HepG2 (cell line): ENCODE measurements around the gene NXN. TPM values are rescaled to one million over a fixed set of nuclear protein-coding genes. Genes with fewer than 3 reads are reported as not detected.

Source experiments
- DRAP1 ChIP-seq: IDR thresholded peaks from 2 replicates; pipeline ENCODE4 v1.6.1; 2016; ENCODE audit warnings: missing genetic modification reagents, missing compliant biosample characterization
- ELF4 ChIP-seq: sonication (generic); formaldehyde crosslinking; IDR thresholded peaks from 2 replicates; pipeline ENCODE4 v1.5.0; 2020; ENCODE audit warnings: missing genetic modification reagents, mild to moderate bottlenecking, moderate library complexity, borderline replicate concordance
- LCORL ChIP-seq, 2 experiments: fragments of 450-650 bp in 1 of 2; sonication (generic) in 1 of 2; formaldehyde crosslinking in 1 of 2; IDR thresholded peaks; 2 replicates each; pipeline versions ENCODE4 v1.5.0 to v1.6.1; 2017 to 2020; ENCODE audit warnings: antibody characterized with exemption in 1 of 2, missing genetic modification reagents in 1 of 2
- MED8 ChIP-seq: sonication (generic); formaldehyde crosslinking; IDR thresholded peaks from 2 replicates; pipeline ENCODE4 v1.8.1; 2023; ENCODE audit warnings: mild to moderate bottlenecking, missing genetic modification reagents; ENCODE audit not compliant: insufficient replicate concordance
- MXI1 ChIP-seq: IDR thresholded peaks from 3 replicates; pipeline ENCODE4 v1.6.1; 2012; ENCODE audit warnings: low read depth, low read length, inconsistent platforms, borderline replicate concordance
- PHF5A ChIP-seq: IDR thresholded peaks from one replicate; pipeline ENCODE4 v1.6.1; 2018; ENCODE audit warnings: low read depth, missing genetic modification reagents; ENCODE audit not compliant: unreplicated experiment
- SKI ChIP-seq: fragments of 450-650 bp; IDR thresholded peaks from one replicate; pipeline ENCODE4 v1.6.1; 2018; ENCODE audit warnings: mild to moderate bottlenecking; ENCODE audit not compliant: partially characterized antibody
- SNAPC4 ChIP-seq: sonication (generic); formaldehyde crosslinking; IDR thresholded peaks from 2 replicates; pipeline ENCODE4 v1.4.0; 2020; ENCODE audit warnings: mild to moderate bottlenecking, missing genetic modification reagents
- ZFP91 ChIP-seq: sonication (generic); formaldehyde crosslinking; IDR thresholded peaks from 2 replicates; pipeline ENCODE4 v1.9.0; 2022; ENCODE audit warnings: missing genetic modification reagents, mild to moderate bottlenecking, borderline replicate concordance
- ZKSCAN5 ChIP-seq: sonication (generic); formaldehyde crosslinking; IDR thresholded peaks from 2 replicates; pipeline ENCODE4 v1.5.1; 2020; ENCODE audit warnings: mild to moderate bottlenecking, missing genetic modification reagents
- ZNF468 ChIP-seq: sonication (generic); formaldehyde crosslinking; IDR thresholded peaks from 2 replicates; pipeline ENCODE4 v1.8.0; 2022; ENCODE audit warnings: mild to moderate bottlenecking, moderate library complexity, missing genetic modification reagents
- ZNF512B ChIP-seq: sonication (generic); formaldehyde crosslinking; IDR thresholded peaks from 2 replicates; pipeline ENCODE4 v1.5.1; 2020; ENCODE audit warnings: missing genetic modification reagents, mild to moderate bottlenecking, borderline replicate concordance
- ZNF607 ChIP-seq: sonication (generic); formaldehyde crosslinking; IDR thresholded peaks from 2 replicates; pipeline ENCODE4 v1.5.1; 2020; ENCODE audit warnings: missing genetic modification reagents, mild to moderate bottlenecking, borderline replicate concordance
- ZNF75D ChIP-seq: sonication (generic); formaldehyde crosslinking; IDR thresholded peaks from 2 replicates; pipeline ENCODE4 v1.8.1; 2023; ENCODE audit warnings: missing genetic modification reagents, mild to moderate bottlenecking, borderline replicate concordance
- polyA plus RNA-seq, 8 experiments: library from polyadenylated mRNA; depleted of rRNA in 3 of 8; stranded (reverse) in 7 of 8; unstranded in 1 of 8; fragments of >200 nt; fragmentation: Illumina TruSeq in 4 of 8; extraction: Trizol in 4 of 8; gene quantifications; 2 replicates each; pipeline versions ENCODE4 v1.2.1 to v1.2.3, GENCODE V29; 2011 to 2016; ENCODE audit warnings: low read depth in 4 of 8, missing spikeins in 1 of 8, mixed read lengths in 1 of 8; ENCODE audit not compliant: insufficient read depth in 1 of 8
- total RNA-seq, 5 experiments: library from RNA; depleted of rRNA; stranded (reverse); fragments of >200 nt; fragmentation: Illumina TruSeq; extraction: Trizol; gene quantifications; 2 replicates each; pipeline ENCODE4 v1.2.3, GENCODE V29; 2016; ENCODE audit warnings: low read depth in 1 of 5

NXN gene
- total and polyA plus RNA-seq, 2 of the 13 experiments (the other 11 are each of a cell fraction or from before 2014, with no cell fraction given): 22.2 to 24.3 TPM

- no peak for TF ChIP-seq ZNF512B (CRISPR knock-in tag)
- TF ChIP-seq LCORL (IDR thresholded peaks at IDR 0.05): no peak
- TF ChIP-seq LCORL (CRISPR knock-in tag; IDR thresholded peaks at IDR 0.05): 0 out of 2 replicates have a peak, but pooled peaks have one; percentile 2
- TF ChIP-seq ZFP91: peak; percentile 15
- 0 out of 2 replicates have a peak, but pooled peaks have one; percentile 13 for TF ChIP-seq ELF4
- 0 out of 3 replicates have a peak, but pooled peaks have one; percentile 18 for TF ChIP-seq MXI1
- TF ChIP-seq SKI: peak; percentile 46
- no peak for TF ChIP-seq ZKSCAN5 (CRISPR knock-in tag)
- 0 out of 2 replicates have a peak, but pooled peaks have one; percentile 26 for TF ChIP-seq ZNF607 (CRISPR knock-in tag)
- TF ChIP-seq ZNF75D (CRISPR knock-in tag): no peak
- TF ChIP-seq ZNF468: 0 out of 2 replicates have a peak, but pooled peaks have one; percentile 63
- TF ChIP-seq PHF5A (CRISPR knock-in tag): peak; percentile 13
- TF ChIP-seq DRAP1 (CRISPR knock-in tag): no peak
- TF ChIP-seq SNAPC4 (CRISPR knock-in tag): no peak
- TF ChIP-seq MED8 (CRISPR knock-in tag): no peak
These were observed at the start of gene NXN (continued) for GRCh38 chr17:979539-980405.
